T-helper 2 cell treated with Interferon-gamma antibody and Interleukin-4, amounts not matched to agents 100 ng/mL and 5 ng/mL, for 36 hours (primary cell): ENCODE data around the gene RTRAF. TPM values are rescaled to one million over a fixed set of nuclear protein-coding genes. Genes with fewer than 3 reads are reported as not detected.

Experiments
- intact Hi-C: fragments of 100-400 bp; cut with micrococcal nuclease; formaldehyde crosslinking; loops from one replicate; pipeline ENCODE4 v1.15.1; 2023
- total RNA-seq: library from RNA; stranded (reverse); gene quantifications from 2 replicates; pipeline ENCODE4 v1.2.3, GENCODE V29; 2022

The RTRAF gene
- total RNA-seq, result 179 and 182 TPM in 2 replicates

- intact Hi-C loops, result loop anchor here (1.0 to 10.0 kb wide), 4 partner anchors 135 to 563 kb away; partner anchors contain the start of genes FRMD6, GPR137C and TXNDC16
Observed at GRCh38 chr14:51989293-51990234, at the start of gene RTRAF. Gene RTRAF (plus strand): TSS chr14:51989546. CDS start chr14:51989640, 94 bp downstream.

GRCh38 chr14:51939755-51940301, 49.5 kb upstream of the RTRAF start:
- intact Hi-C loops, result no loop called here

- intact Hi-C loops, result no loop called here
Observed at GRCh38 chr14:51942971-51943370, 46.4 kb upstream of the RTRAF start.

GRCh38 chr14:51950007-51950406, 39.3 kb upstream of the RTRAF start:
- intact Hi-C loops, result no loop called here

GRCh38 chr14:51951656-51952055, 37.7 kb upstream of the RTRAF start:
- intact Hi-C loops, result no loop called here

- intact Hi-C loops, result no loop called here
Observed at GRCh38 chr14:51954031-51954430, 35.3 kb upstream of the RTRAF start.

GRCh38 chr14:51954657-51955056, 34.7 kb upstream of the RTRAF start:
- intact Hi-C loops, result no loop called here

GRCh38 chr14:51957950-51958349, 31.4 kb upstream of the RTRAF start:
- intact Hi-C loops, result no loop called here

- intact Hi-C loops, result no loop called here
Observed at GRCh38 chr14:51959928-51960327, 29.4 kb upstream of the RTRAF start.

- intact Hi-C loops, result no loop called here
Observed at GRCh38 chr14:51960866-51961265, 28.5 kb upstream of the RTRAF start.

- intact Hi-C loops, result no loop called here
Observed at GRCh38 chr14:51962711-51963110, 26.6 kb upstream of the RTRAF start.

GRCh38 chr14:51963286-51963685, 26.1 kb upstream of the RTRAF start:
- intact Hi-C loops, result no loop called here

- intact Hi-C loops, result no loop called here
Observed at GRCh38 chr14:51967521-51967920, 21.8 kb upstream of the RTRAF start.

- intact Hi-C loops, result no loop called here
Observed at GRCh38 chr14:51969852-51970540, 19.4 kb upstream of the RTRAF start.

GRCh38 chr14:51972566-51972965, 16.8 kb upstream of the RTRAF start:
- intact Hi-C loops, result no loop called here

- intact Hi-C loops, result loop anchor here (5.0 kb wide), 2 partner anchors 195 to 695 kb away; no protein-coding TSS in a partner anchor
Observed at GRCh38 chr14:51977075-51977474, 12.3 kb upstream of the RTRAF start.

GRCh38 chr14:51978681-51979085, 10.7 kb upstream of the RTRAF start:
- intact Hi-C loops, result loop anchor here (2.0 to 5.0 kb wide), 3 partner anchors 118 to 696 kb away; partner anchors contain the start of gene GNG2

GRCh38 chr14:51979088-51979709, 10.1 kb upstream of the RTRAF start:
- intact Hi-C loops, result loop anchor here (2.0 to 5.0 kb wide), 3 partner anchors 118 to 697 kb away; partner anchors contain the start of gene GNG2

- intact Hi-C loops, result no loop called here
Observed at GRCh38 chr14:51981218-51981854, 8.0 kb upstream of the RTRAF start.

GRCh38 chr14:51988221-51988620, 1.1 kb upstream of the RTRAF start:
- intact Hi-C loops, result loop anchor here (2.0 kb wide), 1 partner anchor 565 kb away; the partner anchor contains the start of genes GPR137C and TXNDC16

- intact Hi-C loops, result loop anchor here (10.0 kb wide), 1 partner anchor 134 kb away; no protein-coding TSS in a partner anchor
Observed at GRCh38 chr14:51990488-51990887, 1.1 kb downstream of the RTRAF start.
